ENCODE measurements around the gene CD276. TPM values are rescaled to one million over a fixed set of nuclear protein-coding genes. Genes with fewer than 3 reads are reported as not detected.

The CD276 gene
- total RNA-seq, 4 donors from 2014 or later: 64.2 to 100 (median 74.2) TPM

GRCh38 chr15:73683257-73683776 is 866 bp upstream of the CD276 start:
- H3K27me3 ChIP-seq: no peaks in the 10 kb centered on the region
- peaks cover 45% of the 10 kb centered on the region for H3K4me1 ChIP-seq
- H3K36me3 ChIP-seq: no peaks in the 10 kb centered on the region
- H3K27ac ChIP-seq: peak overlapping the region; percentile 94
- no peaks in the 10 kb centered on the region for H3K9me3 ChIP-seq
- TF ChIP-seq EP300 (IDR thresholded peaks at IDR 0.05): no peak
- no peak for TF ChIP-seq POLR2AphosphoS5 (IDR thresholded peaks at IDR 0.05)
- TF ChIP-seq CTCF (IDR thresholded peaks at IDR 0.05): no peak
- no peak for TF ChIP-seq POLR2A (IDR thresholded peaks at IDR 0.05)
- WGBS: 52% methylated on average over 6 of the region's 7 CpGs
- no peak for DNase-seq (ENCODE audit: low spot score in 2 of 2)
- H3K4me3 ChIP-seq: peak overlapping the region; percentile 85

- Histone ChIP-seq H3K27ac (peak overlapping the region; percentile 94), H3K4me3 (peak overlapping the region; percentile 85), H3K4me1 (peaks cover 60% of the 10 kb centered on the region), H3K9me3 (no peaks in the 10 kb centered on the region), H3K27me3 (no peaks in the 10 kb centered on the region), H3K36me3 (no peaks in the 10 kb centered on the region)
- 5% methylated on average over 47 of the region's 52 CpGs for whole genome bisulfite sequencing
- DNase-seq (ENCODE audit: low spot score in 2 of 2): no peak
- TF ChIP-seq POLR2AphosphoS5 (IDR thresholded peaks at IDR 0.05): peak in 1 of 3 donors; percentile 11
- TF ChIP-seq EP300 (IDR thresholded peaks at IDR 0.05): no peak
Observed at GRCh38 chr15:73684581-73685455, 635 bp downstream of the CD276 start.

- no peaks in the 10 kb centered on the region for H3K27me3 ChIP-seq
- DNase-seq (ENCODE audit: low spot score in 2 of 2): no peak
- TF ChIP-seq POLR2A (IDR thresholded peaks at IDR 0.05): no peak
- peak overlapping the region; percentile 94 for H3K27ac ChIP-seq
- WGBS: 64% methylated on average over 6 of the region's 6 CpGs
- peaks cover 66% of the 10 kb centered on the region for H3K4me1 ChIP-seq
- no peaks in the 10 kb centered on the region for H3K9me3 ChIP-seq
- H3K36me3 ChIP-seq: no peaks in the 10 kb centered on the region
- H3K4me3 ChIP-seq: peak overlapping the region; percentile 85
Observed at GRCh38 chr15:73685981-73686380, 1.8 kb downstream of the CD276 start.

- no peaks in the 10 kb centered on the region for H3K36me3 ChIP-seq
- DNase-seq (ENCODE audit: low spot score in 2 of 2): peak in 1 of 2 donors; percentile 71
- no peak for TF ChIP-seq CTCF (IDR thresholded peaks at IDR 0.05)
- no peak for TF ChIP-seq EP300 (IDR thresholded peaks at IDR 0.05)
- no peak for TF ChIP-seq POLR2AphosphoS5 (IDR thresholded peaks at IDR 0.05)
- no peak for TF ChIP-seq POLR2A (IDR thresholded peaks at IDR 0.05)
- H3K4me1 ChIP-seq: peaks cover 74% of the 10 kb centered on the region
- H3K27ac ChIP-seq: peak overlapping the region; percentile 94
- H3K4me3 ChIP-seq: peak overlapping the region; percentile 85
- no peaks in the 10 kb centered on the region for H3K27me3 ChIP-seq
- 24% methylated on average over 2 of the region's 4 CpGs for WGBS
- no peaks in the 10 kb centered on the region for H3K9me3 ChIP-seq
Observed at GRCh38 chr15:73686781-73687256, 2.6 kb downstream of the CD276 start.

GRCh38 chr15:73687351-73687750 is 3.2 kb downstream of the CD276 start:
- H3K27ac ChIP-seq: peak overlapping the region; percentile 94

More at GRCh38 chr15:73687351-73687750, 3.2 kb downstream of the CD276 start:
- WGBS: 89% methylated on average over 2 of the region's 2 CpGs
- H3K27me3 ChIP-seq: no peaks in the 10 kb centered on the region
- TF ChIP-seq CTCF (IDR thresholded peaks at IDR 0.05) (no peak), POLR2A (IDR thresholded peaks at IDR 0.05) (no peak), POLR2AphosphoS5 (IDR thresholded peaks at IDR 0.05) (no peak), EP300 (IDR thresholded peaks at IDR 0.05) (no peak)
- peaks cover 78% of the 10 kb centered on the region for H3K4me1 ChIP-seq
- H3K9me3 ChIP-seq: no peaks in the 10 kb centered on the region
- no peaks in the 10 kb centered on the region for H3K36me3 ChIP-seq
- peak in 1 of 2 donors; percentile 37 for DNase-seq (ENCODE audit: low spot score in 2 of 2)
- no peak overlapping the region for H3K4me3 ChIP-seq

Measured in suprapubic skin (tissue), 4 donors.